Liver (tissue), 9 donors: ENCODE data around the gene MID1. TPM values are rescaled to one million over a fixed set of nuclear protein-coding genes. Genes with fewer than 3 reads are reported as not detected.

Experiments
- DNase-seq: peaks from one replicate; pipeline ENCODE4 v3.0.0-alpha.2; 2017; ENCODE audit warnings: low spot score
- H3K27ac ChIP-seq, 2 donors: one replicate each; pipeline ENCODE4 v1.7.0; 2013; ENCODE audit warnings: inconsistent platforms in 2 of 2, low read length in 2 of 2, control low read depth in 1 of 2, low read depth in 1 of 2, mild to moderate bottlenecking in 1 of 2
- H3K27me3 ChIP-seq, 4 donors: one replicate each; pipeline versions ENCODE4 v1.6.1 to v1.7.0; 2013; ENCODE audit warnings: low read length in 3 of 4, inconsistent platforms in 1 of 4, mild to moderate bottlenecking in 1 of 4, moderate library complexity in 1 of 4; ENCODE audit not compliant: control insufficient read depth in 4 of 4, insufficient read depth in 4 of 4
- H3K36me3 ChIP-seq, 4 donors: one replicate each; pipeline versions ENCODE4 v1.6.1 to v1.7.0; 2013; ENCODE audit warnings: low read length in 3 of 4, mild to moderate bottlenecking in 3 of 4, low read depth in 1 of 4, moderate library complexity in 1 of 4; ENCODE audit not compliant: control insufficient read depth in 4 of 4, insufficient read depth in 3 of 4
- H3K4me1 ChIP-seq, 4 donors: one replicate each; pipeline versions ENCODE4 v1.6.1 to v1.7.0; 2013; ENCODE audit warnings: low read length in 3 of 4, mild to moderate bottlenecking in 3 of 4, moderate library complexity in 1 of 4; ENCODE audit not compliant: control insufficient read depth in 4 of 4, insufficient read depth in 4 of 4
- H3K4me3 ChIP-seq, 3 donors: one replicate each; pipeline versions ENCODE4 v1.6.1 to v1.7.0; 2013; ENCODE audit warnings: low read length in 3 of 3, control low read depth in 1 of 3, low read depth in 1 of 3, mild to moderate bottlenecking in 1 of 3
- H3K9ac ChIP-seq, 2 donors: one replicate each; pipeline ENCODE4 v1.7.0; 2013; ENCODE audit warnings: low read length in 2 of 2, mild to moderate bottlenecking in 2 of 2, moderate library complexity in 2 of 2, control low read depth in 1 of 2, low read depth in 1 of 2
- H3K9me3 ChIP-seq, 4 donors: one replicate each; pipeline versions ENCODE4 v1.6.1 to v1.7.0; 2013; ENCODE audit warnings: low read length in 3 of 4; ENCODE audit not compliant: control insufficient read depth in 4 of 4
- HNF4A ChIP-seq, 2 donors: conservative IDR thresholded peaks; 2 replicates each; pipeline ENCODE4 v1.6.1; 2016; ENCODE audit warnings: antibody characterized with exemption in 2 of 2, mild to moderate bottlenecking in 2 of 2
- HNF4G ChIP-seq: IDR thresholded peaks from 2 replicates; pipeline ENCODE4 v1.6.1; 2016; ENCODE audit warnings: antibody characterized with exemption
- JUND ChIP-seq, 2 donors: IDR thresholded peaks; 2 replicates each; pipeline ENCODE4 v1.6.1; 2016; ENCODE audit warnings: antibody characterized with exemption in 2 of 2
- NR2F2 ChIP-seq: IDR thresholded peaks from 2 replicates; pipeline ENCODE4 v1.6.1; 2016; ENCODE audit warnings: antibody characterized with exemption
- RAD21 ChIP-seq, 2 donors: IDR thresholded peaks; 2 replicates each; pipeline ENCODE4 v1.6.1; 2016; ENCODE audit warnings: antibody characterized with exemption in 2 of 2, mild to moderate bottlenecking in 2 of 2
- RXRA ChIP-seq, 2 donors: IDR thresholded peaks; 2 replicates each; pipeline ENCODE4 v1.6.1; 2017 to 2018; ENCODE audit warnings: antibody characterized with exemption in 2 of 2, mild to moderate bottlenecking in 1 of 2
- SP1 ChIP-seq: IDR thresholded peaks from 2 replicates; pipeline ENCODE4 v1.6.1; 2018; ENCODE audit warnings: antibody characterized with exemption, mild to moderate bottlenecking
- TAF1 ChIP-seq: conservative IDR thresholded peaks from 2 replicates; pipeline ENCODE4 v1.6.1; 2016; ENCODE audit warnings: antibody characterized with exemption, mild to moderate bottlenecking
- ZBTB33 ChIP-seq: IDR thresholded peaks from 2 replicates; pipeline ENCODE4 v1.6.1; 2016; ENCODE audit warnings: antibody characterized with exemption
- WGBS: extraction: QIAGEN DNeasy Blood & Tissue Kit; methylation state at CpG from one replicate; pipeline ENCODE4 v1.1.7; 2013; 5-methylcytosine and 5-hydroxymethylcytosine counted together
- polyA plus RNA-seq, 2 donors: library from polyadenylated mRNA; stranded (reverse) in 1 of 2; unstranded in 1 of 2; fragments of 200-250 nt in 1 of 2; fragments of >200 nt in 1 of 2; fragmentation: Nextera tagmentation in 1 of 2; extraction: Ambion mirVana in 1 of 2; gene quantifications; one replicate each; pipeline versions ENCODE4 v1.2.1 to v1.2.3, GENCODE V29; 2013 to 2015
- total RNA-seq, 2 donors: library from RNA; depleted of rRNA; stranded (reverse); fragments of >200 nt; gene quantifications; one replicate each; pipeline ENCODE4 v1.2.3, GENCODE V29; 2014
- TF ChIP-seq, protein P1 (sequence below): IDR thresholded peaks from 2 replicates; pipeline ENCODE4 v1.6.1; 2016; ENCODE audit warnings: antibody characterized with exemption
- TF ChIP-seq, protein P2 (sequence below): IDR thresholded peaks from 2 replicates; pipeline ENCODE4 v1.6.1; 2016; ENCODE audit warnings: antibody characterized with exemption, mild to moderate bottlenecking
- TF ChIP-seq, protein P3 (sequence below): fragments of 150-350 bp; IDR thresholded peaks from 2 replicates; pipeline ENCODE4 v1.5.1; 2017; ENCODE audit warnings: improper control_type of control experiment, low read depth, low read length; ENCODE audit not compliant: missing input control
- TF ChIP-seq, protein P4 (sequence below): IDR thresholded peaks from 2 replicates; pipeline ENCODE4 v1.6.1; 2016; ENCODE audit warnings: antibody characterized with exemption
- donor health status: healthy.
- donor health status: healthy.
- donor health status: healthy.
- donor health status: healthy.
- donor health status: healthy.

MID1 gene
- total and polyA plus RNA-seq, 4 donors, result 1.8 to 7.9 (median 4.2) TPM

GRCh38 chrX:10598540-10598939, 21.8 kb downstream of the MID1 start:
- H3K27me3 ChIP-seq, result no peaks in the 10 kb centered on the region
- no peaks in the 10 kb centered on the region for H3K4me1 ChIP-seq
- H3K9me3 ChIP-seq, result no peaks in the 10 kb centered on the region
- DNase-seq, result no peak
- no peak overlapping the region for H3K9ac ChIP-seq
- H3K4me3 ChIP-seq, result no peak overlapping the region
- no peak overlapping the region for H3K27ac ChIP-seq
- TF ChIP-seq, protein P1, sequence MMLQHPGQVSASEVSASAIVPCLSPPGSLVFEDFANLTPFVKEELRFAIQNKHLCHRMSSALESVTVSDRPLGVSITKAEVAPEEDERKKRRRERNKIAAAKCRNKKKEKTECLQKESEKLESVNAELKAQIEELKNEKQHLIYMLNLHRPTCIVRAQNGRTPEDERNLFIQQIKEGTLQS, result no peak
- no peaks in the 10 kb centered on the region for H3K36me3 ChIP-seq
- WGBS, result 63% methylated on average over 5 of the region's 5 CpGs

DNA sequence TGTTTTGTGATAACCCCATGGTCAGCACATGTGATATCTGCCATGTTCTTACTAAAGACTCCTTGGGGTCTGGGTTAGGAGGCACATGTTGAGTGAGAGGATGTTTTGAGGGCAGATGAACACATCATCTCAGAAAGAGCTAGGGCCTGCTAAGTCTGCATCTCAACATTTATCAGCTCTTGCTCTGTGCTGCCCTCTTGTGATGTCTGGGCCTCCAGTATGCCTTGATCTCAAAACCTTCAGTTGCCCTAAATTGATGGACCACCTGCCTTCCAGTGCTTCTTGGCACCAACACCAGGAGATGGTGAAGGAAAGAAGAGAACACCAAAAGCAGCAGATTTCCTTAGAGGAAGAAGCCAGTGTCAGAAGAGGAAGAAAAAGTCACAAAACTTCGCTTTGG, 22.5 kb downstream of the MID1 start:
- WGBS, result 91% methylated on average over 1 of the region's 1 CpG
- DNase-seq, result peak; percentile 37
- H3K9ac ChIP-seq, result no peak overlapping the region

More for the DNA sequence above, 22.5 kb downstream of the MID1 start:
- Histone ChIP-seq H3K9me3 (no peaks in the 10 kb centered on the region), H3K36me3 (no peaks in the 10 kb centered on the region), H3K4me3 (no peak overlapping the region), H3K27ac (no peak overlapping the region), H3K27me3 (no peaks in the 10 kb centered on the region), H3K4me1 (no peaks in the 10 kb centered on the region)
- TF ChIP-seq, protein P2, sequence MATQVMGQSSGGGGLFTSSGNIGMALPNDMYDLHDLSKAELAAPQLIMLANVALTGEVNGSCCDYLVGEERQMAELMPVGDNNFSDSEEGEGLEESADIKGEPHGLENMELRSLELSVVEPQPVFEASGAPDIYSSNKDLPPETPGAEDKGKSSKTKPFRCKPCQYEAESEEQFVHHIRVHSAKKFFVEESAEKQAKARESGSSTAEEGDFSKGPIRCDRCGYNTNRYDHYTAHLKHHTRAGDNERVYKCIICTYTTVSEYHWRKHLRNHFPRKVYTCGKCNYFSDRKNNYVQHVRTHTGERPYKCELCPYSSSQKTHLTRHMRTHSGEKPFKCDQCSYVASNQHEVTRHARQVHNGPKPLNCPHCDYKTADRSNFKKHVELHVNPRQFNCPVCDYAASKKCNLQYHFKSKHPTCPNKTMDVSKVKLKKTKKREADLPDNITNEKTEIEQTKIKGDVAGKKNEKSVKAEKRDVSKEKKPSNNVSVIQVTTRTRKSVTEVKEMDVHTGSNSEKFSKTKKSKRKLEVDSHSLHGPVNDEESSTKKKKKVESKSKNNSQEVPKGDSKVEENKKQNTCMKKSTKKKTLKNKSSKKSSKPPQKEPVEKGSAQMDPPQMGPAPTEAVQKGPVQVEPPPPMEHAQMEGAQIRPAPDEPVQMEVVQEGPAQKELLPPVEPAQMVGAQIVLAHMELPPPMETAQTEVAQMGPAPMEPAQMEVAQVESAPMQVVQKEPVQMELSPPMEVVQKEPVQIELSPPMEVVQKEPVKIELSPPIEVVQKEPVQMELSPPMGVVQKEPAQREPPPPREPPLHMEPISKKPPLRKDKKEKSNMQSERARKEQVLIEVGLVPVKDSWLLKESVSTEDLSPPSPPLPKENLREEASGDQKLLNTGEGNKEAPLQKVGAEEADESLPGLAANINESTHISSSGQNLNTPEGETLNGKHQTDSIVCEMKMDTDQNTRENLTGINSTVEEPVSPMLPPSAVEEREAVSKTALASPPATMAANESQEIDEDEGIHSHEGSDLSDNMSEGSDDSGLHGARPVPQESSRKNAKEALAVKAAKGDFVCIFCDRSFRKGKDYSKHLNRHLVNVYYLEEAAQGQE, result no peak
- no peak for TF ChIP-seq RXRA (IDR thresholded peaks at IDR 0.05)
- TF ChIP-seq SP1, result no peak
- TF ChIP-seq RAD21 (IDR thresholded peaks at IDR 0.05), result peak; percentile 71 to 86
- TF ChIP-seq TAF1, result no peak
- TF ChIP-seq HNF4A (conservative IDR thresholded peaks at IDR 0.05), result no peak
- no peak for TF ChIP-seq ZBTB33
- TF ChIP-seq, protein P3, sequence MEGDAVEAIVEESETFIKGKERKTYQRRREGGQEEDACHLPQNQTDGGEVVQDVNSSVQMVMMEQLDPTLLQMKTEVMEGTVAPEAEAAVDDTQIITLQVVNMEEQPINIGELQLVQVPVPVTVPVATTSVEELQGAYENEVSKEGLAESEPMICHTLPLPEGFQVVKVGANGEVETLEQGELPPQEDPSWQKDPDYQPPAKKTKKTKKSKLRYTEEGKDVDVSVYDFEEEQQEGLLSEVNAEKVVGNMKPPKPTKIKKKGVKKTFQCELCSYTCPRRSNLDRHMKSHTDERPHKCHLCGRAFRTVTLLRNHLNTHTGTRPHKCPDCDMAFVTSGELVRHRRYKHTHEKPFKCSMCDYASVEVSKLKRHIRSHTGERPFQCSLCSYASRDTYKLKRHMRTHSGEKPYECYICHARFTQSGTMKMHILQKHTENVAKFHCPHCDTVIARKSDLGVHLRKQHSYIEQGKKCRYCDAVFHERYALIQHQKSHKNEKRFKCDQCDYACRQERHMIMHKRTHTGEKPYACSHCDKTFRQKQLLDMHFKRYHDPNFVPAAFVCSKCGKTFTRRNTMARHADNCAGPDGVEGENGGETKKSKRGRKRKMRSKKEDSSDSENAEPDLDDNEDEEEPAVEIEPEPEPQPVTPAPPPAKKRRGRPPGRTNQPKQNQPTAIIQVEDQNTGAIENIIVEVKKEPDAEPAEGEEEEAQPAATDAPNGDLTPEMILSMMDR, result peak; percentile 44
- no peak for TF ChIP-seq HNF4G
- TF ChIP-seq JUND (IDR thresholded peaks at IDR 0.05), result no peak
- TF ChIP-seq, protein P4, sequence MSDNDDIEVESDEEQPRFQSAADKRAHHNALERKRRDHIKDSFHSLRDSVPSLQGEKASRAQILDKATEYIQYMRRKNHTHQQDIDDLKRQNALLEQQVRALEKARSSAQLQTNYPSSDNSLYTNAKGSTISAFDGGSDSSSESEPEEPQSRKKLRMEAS, result no peak
- no peak for TF ChIP-seq NR2F2
